Stimulated activated CD8-positive, alpha-beta memory T cell treated with anti-CD3 and anti-CD28 coated beads, Interleukin-7, amount 100 ng/mL, for 1 hour (primary cell): Measurements from ENCODE around the gene EFTUD2.
"Not testable (repeated sequence)": the region's sequence is repeated elsewhere in the genome, so short reads cannot be mapped to it uniquely, and the experiment has no call there.

Experiments used
- DNase-seq, 2 donors: peaks; one replicate each; pipeline ENCODE4 v3.0.0-alpha.2; 2020; ENCODE audit warnings: low read depth in 2 of 2

Gene EFTUD2

GRCh38 chr17:44899074-44899782 lies at the start of gene EFTUD2:
TSS of gene EFTUD2 (minus strand) at chr17:44899445. CDS start at chr17:44894521, 4,924 bp downstream.
- peak; percentile 85 to 87 for DNase-seq

DNA sequence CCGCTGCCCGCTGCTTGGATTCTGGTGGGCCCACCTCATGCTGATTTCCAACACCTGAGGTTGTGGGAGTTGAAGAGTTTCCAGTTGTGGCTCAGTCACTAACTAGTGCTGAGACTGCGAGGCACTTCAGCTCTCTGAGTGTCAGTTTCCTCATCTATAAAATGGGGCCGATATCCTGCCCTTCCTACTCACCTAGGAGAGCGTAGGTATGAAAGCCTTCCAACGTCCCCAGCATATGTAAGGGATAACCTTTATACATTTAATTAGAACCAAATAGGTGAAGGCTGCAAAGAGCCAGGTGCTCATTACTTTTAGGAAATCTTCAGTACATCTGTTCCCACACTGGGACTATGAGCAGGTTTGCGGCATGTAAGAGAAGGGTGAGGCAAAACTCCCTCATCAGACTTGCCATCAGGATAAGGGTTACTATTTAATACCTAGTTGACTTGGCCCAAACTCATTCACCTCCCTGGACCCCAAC lies 49.1 kb upstream of the EFTUD2 start:
- DNase-seq, result no peak

DNA sequence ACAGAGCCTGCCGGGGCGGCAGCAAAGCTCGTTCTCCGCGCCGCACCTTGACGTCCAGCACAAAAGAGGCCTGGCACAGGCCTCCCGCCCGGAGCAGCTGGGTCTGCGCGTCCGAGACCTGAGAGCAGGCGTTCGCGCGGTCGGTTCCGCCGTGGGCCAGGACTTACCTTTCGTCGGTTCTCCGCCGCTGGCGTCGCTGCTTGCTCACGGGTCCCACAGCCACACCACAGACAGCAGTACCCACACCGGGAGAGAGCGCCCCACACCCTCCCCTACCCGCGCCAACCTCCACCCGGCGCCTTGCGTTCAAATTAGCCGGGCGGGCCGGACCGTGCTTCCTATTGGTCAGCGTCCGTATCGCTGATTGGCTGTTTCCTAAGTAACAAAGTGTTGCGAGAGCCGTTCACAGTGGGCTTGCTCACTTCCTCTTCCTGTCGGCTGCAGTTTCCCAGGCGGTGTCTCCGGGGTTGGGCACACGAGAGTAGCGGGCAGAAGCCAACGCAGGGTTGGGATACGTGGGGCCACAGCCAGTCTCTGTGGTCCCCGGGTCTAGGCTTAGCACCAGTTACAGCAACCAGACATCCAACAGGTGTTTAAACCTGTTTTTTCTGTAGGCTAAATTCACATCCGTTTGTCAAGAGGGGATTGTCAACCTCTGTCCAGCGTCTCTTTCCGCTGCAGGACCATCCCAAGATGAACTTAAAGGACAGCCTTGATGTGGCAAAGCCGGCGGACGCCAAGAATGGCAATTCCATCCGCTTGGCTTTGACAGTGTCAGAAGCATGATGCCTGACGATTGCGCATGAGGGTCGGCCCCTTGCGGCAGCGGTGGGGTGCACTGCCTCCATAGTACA lies 48.4 kb upstream of the EFTUD2 start, which contains the start of gene KIF18B:
KIF18B (minus strand) TSS at position 313 of the 854 bp plus-strand sequence. CDS start 11,429 bp downstream, outside the sequence.
- peak; percentile 70 to 76 for DNase-seq

DNA sequence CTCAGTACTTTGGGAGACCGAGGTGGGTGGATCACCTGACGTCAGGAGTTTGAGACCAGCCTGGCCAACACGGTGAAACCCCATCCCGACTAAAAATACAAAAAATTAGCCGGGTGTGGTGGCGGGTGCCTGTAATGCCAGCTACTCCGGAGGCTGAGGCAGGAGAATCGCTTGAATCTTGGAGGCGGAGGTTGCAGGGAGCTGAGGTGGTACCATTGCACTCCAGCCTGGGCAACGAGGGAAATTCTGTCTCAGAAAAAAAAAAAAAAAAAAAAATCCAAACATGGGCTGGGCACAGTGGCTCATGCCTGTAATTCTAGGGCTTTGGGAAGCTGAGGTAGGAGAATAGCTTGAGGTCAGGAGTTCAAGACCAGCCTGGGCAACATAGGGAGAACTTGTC lies 46.4 kb upstream of the EFTUD2 start:
- not testable (repeated sequence) for DNase-seq

- no peak for DNase-seq
Observed at GRCh38 chr17:44942456-44942855, 43.2 kb upstream of the EFTUD2 start.

GRCh38 chr17:44941712-44942331 lies 42.6 kb upstream of the EFTUD2 start:
- no peak for DNase-seq

DNA sequence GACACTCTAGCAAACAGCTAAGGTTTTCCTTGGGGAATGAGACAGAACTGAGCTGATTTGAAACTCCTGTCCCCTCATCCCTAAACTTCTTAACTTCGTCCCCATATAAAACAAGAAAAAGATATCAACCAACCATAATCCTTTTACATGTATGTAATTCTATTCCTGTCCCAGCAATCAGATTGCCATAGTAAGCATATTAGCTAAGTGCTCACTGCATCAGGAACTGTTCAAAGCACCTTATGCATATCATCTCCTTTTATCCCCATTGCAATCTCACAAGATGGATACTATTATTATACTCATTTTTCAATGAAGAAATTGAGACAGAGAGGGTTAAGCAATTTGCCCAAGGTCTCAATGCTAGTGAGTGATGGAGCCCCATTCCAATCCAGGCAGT lies 41.5 kb upstream of the EFTUD2 start:
- DNase-seq, result no peak

DNA sequence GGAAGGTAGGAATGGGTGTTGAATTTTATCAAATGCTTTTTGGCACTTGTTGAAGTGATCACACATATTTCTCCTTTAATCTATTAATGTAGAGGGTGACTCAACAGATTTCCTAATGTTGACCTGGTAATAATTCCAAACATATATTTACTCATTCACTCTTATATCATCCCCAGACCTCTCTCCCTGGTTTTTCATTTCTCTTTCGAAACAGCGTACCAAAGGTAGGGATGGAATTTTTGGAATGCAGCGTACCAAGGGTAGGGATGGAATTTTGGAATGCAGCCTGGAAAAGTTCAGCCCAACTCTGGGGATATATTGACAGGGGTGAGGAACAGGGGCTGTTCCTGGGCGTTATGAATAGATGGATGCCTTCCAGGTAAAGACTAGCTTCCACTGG lies 41.1 kb upstream of the EFTUD2 start:
- no peak for DNase-seq

DNA sequence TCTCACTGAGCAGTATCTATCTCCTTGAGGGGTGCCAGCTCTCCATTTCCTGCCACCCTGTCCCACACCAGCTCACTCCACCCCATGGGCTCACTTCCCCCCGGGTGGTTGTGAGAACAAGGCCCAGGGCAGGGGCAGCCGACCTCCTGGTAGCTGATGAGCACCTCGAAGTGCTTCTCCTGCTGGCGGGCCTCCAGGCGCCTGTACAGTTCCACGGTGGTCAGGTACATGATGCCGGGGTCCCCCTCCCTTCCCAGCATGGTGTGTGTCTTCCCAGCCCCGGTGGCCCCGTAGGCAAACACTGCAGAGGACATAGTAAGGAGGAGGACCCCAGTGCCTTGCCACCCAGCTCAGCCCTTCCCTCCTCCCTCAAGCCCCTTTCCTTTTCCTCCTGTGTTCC lies 35.9 kb upstream of the EFTUD2 start:
- no peak for DNase-seq

DNA sequence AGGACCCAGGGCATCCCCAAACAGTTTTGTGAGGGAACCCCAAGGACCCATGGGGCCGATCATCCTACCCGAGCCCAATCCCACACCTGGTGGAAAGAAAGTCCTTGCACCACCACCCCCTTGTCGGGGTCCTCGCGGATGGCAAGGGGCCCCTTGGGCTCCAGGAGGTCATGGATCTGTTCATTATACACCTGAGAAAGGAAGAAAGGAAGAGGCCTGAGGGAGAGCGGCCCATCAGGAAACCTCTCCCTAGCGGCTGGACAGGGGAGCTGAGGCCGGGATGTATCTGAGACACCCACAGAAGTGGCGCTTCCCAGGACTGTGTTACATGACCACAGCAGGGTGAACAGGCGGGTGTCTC lies 35.5 kb upstream of the EFTUD2 start:
- DNase-seq, result no peak

DNA sequence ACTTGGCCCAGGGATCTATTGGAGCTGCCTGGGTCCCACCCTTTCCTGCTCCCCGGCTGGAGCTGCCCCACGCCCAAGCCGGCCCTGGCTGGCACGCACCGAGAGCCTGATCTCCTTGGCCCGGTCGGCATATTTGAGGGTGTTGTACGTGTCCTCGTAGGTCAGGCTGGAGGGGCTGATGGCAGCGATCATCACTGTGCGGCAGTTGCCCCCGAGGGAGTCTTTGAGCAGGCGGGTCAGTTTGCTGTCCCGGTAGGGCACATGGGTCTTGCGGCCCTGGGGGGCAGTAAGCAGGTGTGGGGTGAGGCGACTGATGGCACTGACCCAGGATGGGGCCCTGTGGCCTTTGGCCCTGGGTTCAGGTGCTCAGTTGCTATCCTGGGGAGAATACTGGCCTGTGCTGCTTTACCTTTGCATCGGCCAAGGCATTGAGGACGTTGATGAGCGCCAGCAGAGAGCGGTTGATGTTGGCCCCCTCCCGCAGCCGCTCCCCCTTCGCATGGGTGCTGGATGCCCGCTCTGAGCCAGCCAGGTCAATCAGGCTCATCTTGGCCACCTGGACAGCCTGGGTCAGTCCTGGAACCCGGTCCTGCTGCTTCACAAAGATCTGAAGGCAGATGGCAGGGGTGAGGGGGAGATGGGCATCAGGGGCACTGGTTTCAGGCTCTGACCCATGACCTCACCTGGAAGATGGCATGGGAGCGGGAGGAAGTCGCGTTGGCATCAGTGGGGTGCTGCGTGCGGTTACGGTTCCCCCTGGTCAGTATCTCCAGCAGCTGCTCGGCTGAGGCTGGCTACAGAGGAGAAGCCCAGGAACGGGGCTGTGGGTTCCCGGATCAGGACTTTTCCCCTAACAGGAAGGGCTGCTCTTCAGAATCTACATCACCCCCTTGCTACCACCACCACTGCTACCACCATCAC lies 34.8 kb upstream of the EFTUD2 start:
- DNase-seq, result no peak

- DNase-seq, result no peak
Observed at GRCh38 chr17:44932787-44933097, 33.5 kb upstream of the EFTUD2 start.

- DNase-seq, result no peak
Observed at GRCh38 chr17:44932096-44932786, 33.0 kb upstream of the EFTUD2 start.

- DNase-seq, result no peak
Observed at GRCh38 chr17:44931376-44931775, 32.1 kb upstream of the EFTUD2 start.

DNA sequence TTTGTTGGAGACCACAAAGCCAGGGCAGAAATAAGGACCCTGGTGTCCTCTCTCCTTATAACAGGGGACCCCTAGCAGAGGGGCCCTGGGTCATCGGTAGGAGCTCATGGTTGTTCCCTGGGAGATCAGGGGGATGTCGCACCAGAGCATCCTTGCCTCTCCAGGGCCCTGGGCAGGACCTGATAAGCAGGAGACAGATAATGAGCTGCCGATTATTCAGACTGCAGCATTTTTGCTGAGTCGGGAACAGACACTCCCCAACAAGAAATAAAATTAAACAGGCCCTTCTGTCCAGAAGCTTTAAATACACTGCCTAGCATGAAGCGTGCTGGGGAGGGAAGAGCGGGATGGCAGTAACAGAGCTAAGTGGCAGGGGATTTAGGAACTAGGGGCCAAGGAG lies 31.4 kb upstream of the EFTUD2 start:
- no peak for DNase-seq

DNA sequence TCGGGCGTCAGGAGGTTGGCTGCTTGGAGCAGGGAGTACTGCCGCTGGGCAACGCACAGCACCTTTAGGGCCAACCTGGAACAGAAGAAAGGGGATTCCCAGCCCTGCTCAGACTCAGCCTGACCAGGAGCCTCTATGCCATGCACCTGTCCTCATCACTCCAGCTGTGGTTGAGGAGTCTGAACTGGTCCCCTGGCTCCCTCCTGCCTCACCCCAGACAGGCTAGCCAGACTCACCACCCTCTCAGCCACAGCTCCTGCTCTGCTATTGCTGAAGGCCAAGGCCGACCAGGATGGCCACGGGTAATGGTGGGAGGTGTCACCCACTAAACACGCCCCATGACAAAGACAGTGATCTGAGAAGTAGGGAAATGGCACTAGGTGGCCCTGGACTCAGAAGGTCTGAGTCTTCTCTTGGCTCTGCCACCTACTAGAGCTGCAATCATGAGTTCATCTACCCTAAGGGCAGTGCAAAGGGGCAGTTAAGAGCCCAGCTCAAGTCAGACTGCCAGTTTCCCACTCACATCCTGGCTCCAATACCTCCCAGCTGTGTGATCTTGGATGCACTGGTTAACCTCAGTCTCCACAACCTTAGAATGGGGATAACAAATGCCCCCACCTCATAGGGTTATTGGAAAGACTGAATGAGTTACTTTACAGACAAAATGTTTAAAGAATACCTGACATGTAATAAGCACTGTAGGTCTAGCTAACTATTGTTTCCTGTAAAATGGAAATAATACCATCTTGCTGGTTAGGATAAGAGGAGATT lies 29.9 kb upstream of the EFTUD2 start:
- no peak for DNase-seq

DNA sequence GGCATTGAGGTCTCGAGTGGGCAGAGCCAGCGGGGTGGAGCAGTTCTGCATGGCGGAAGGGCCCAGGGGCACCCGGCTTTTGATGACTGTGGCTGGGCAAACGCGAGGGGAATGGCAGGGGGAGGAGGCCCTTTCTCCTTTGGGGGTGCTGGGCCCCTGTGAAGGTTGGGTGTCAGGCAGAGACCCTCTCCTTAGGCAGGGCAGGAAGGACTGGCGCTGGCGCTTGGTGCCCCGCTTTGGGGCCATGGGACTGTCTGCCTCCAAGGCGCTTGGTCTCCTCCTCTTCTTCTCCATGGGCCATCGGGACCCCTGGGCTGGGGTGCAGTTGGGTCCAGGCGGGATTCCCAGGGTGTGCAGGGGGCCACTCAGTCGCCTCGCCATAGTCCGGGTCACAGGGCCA lies 28.9 kb upstream of the EFTUD2 start:
- DNase-seq, result no peak

- DNase-seq, result no peak
Observed at GRCh38 chr17:44927696-44928095, 28.5 kb upstream of the EFTUD2 start.

- DNase-seq, result no peak
Observed at GRCh38 chr17:44926821-44927525, 27.7 kb upstream of the EFTUD2 start.
